ENCODE results near the gene TUSC2.
A peak's percentile ranks its signal among the peaks of the same experiment; 100 is the strongest.
"Not testable (repeated sequence)": the region's sequence is repeated elsewhere in the genome, so short reads cannot be mapped to it uniquely, and the experiment has no call there.

Gene TUSC2

DNA sequence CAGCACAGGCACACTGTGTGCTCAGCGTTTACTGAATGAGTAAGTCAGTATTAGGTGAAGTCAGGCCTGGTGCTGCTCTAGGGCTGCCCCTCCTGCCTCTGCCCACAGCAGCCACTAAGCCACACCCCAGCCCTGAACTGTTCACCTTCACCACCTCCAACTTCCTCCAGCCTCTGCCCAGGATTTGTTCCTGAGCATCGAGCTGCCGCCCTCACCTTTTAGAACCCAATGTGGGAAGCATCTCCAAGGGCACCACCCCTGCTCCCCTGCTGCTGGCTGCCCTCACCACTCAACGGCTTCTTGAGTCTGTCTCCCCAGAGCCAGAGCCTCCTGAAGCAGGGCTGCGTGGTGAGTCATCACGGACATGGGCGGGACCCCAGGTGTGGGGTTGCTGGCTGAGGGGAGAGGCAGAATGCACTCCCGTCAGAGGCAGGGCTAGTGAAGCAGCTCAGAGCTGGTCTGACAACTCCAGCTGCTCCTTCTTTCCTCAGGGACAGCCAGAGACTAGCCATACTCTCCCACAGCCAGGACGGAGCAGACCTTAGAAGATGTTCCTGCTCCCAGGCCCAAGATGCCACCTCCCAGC, 11.3 kb downstream of the TUSC2 start:
- no peak for DNase-seq

DNA sequence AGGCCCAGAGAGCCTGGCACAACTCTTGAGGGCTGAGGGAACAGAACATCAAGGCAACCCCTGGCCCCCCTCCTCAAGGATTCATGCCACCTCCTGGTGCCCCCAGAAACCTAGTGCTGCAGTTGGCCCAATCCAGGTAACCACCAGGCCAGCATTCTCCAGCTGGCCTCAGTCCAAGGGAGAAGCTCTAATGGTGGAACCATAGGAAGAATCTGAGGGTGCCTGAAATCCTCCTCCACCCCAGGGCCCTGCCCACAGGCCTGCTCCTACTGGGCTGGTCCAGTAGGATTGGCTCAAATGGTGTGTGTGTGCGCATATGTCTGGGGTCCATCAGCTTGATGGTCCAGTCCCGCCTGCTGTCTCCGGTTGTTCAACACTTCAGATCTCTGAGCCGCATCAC, 13.2 kb downstream of the TUSC2 start:
- DNase-seq: no peak

DNA sequence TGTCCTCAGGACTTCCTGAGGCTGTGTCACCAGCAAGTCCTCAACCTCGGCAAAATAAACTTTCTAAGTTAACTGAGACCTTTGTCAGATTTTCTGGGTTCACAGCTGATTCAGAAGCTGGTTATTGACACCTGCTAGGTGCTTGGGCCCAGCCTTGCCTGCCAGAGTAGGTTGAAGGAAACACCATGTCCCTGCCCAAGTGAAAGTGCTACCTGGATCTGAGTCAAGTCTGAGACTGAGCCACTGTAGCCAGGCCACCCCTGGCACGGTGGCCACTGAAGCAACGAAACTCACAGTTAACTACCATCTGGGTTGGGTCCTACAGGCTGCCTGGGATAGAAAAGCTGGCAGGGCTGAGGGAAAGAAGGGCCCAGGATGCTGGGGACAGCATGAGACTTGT, 13.7 kb downstream of the TUSC2 start:
- DNase-seq: no peak

GRCh38 chr3:50312041-50312440, 16.0 kb downstream of the TUSC2 start:
- not testable (repeated sequence) for DNase-seq

DNA sequence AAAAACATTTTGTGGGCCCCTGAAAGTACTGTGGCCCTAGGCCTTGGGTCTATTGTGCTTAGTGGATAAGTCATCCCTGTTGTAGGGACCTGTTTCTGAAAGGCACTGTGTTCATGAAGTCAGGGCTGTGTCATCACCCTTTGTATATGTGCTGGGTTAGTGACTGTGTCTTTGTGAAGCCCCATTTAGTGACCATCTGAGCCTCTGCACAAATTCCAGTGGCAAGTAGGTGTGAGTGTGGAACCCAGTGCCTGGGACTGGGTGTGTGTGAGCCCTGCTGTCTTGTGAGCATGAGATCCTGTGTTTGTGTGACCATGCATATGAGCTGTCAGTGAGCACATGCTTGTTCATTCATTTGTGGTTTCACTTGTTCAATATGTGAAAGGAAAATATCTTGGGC, 23.4 kb downstream of the TUSC2 start:
- DNase-seq: no peak

- DNase-seq: no peak
These were observed 24.8 kb downstream of the TUSC2 start, which contains the start of gene HYAL1 for GRCh38 chr3:50303013-50303815. HYAL1 (minus strand) TSS chr3:50303574; CDS start chr3:50302956, 618 bp downstream.

- DNase-seq: no peak
These were observed 25.7 kb downstream of the TUSC2 start for GRCh38 chr3:50302095-50303012.

- no peak for DNase-seq
These were observed 27.3 kb downstream of the TUSC2 start for GRCh38 chr3:50300681-50301254.

DNA sequence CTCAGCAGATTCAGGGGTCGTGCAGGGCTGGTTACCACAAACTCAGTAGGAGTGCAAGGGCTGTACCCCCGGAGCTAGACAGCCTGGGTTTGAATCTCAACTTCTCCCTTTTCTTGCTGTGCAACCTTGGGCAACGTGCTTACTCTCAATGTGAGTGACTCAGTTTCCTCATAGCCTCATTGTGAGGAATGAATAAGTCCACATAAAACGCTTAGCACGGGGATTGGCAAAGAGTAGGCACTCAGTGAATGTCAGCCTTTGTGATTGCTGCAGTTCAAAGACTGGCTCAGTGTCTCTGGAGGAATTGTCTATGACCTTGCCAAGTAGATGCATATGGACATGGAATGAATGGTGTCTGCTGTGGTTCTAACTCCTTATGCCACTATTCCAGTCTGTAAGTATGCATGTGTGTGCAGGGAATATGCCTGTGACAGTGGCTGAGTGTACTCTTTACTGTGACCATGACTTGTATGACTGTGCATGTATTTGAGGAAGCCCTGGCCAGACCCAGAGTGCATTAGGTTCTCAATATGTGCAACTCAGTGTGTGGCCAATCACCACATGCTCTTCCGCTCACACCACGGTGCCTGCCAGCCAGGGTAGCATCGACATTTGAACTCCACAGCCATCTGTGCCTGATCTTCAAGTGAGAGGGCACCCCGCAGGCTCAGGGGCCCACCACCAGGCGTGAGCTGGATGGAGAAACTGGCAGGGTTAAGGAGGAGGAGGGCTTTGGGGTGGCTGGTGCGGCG, 27.9 kb downstream of the TUSC2 start:
- peak; percentile 24 for DNase-seq

GRCh38 chr3:50299638-50299928, 28.4 kb downstream of the TUSC2 start:
- DNase-seq: no peak

DNA sequence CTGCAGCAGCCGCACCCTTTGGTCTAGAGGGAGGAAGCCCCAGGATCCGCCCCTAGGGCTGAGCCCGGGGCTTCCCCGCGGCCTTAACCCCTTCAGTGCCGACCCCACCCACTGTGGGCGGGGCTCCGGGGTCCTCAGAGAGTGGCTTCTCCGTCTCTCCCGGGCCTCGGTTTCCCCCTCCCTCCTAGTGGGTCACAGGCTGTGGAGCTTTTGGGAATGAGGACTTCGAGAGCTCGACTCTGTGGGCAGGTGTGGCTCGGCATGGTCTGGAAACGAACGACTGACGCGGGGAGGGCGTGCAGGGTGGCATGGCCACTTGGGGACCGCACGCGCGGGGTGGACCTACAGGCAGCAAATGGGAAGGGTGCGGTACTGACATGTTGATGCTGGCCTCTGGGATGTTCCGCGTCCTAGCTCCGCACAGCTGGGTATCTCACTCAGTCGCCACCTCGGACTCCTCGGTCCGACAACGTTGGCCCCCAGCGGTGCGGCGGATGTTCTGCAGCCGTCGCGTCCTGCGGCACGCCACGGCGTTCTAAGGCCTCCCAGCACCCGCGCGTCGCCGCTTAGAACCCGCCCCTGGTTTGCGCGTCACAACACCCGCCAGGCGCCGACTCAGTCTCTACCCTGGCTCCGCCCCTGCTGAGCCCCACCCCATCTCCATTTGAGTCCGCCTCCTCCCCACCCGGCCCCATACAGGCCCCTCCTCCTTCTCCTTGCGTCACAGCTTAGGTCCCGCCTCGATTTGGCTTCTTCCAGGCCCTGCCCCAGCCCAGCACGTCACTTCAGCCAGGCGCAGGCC, 29.0 kb downstream of the TUSC2 start, which contains the start of the genes HYAL3 and NAA80:
TSS of gene HYAL3 (minus strand) at position 570 of the 802 bp plus-strand sequence. CDS start 3,803 bp downstream, outside the sequence.
TSS of gene NAA80 (minus strand) at position 570 of the 802 bp plus-strand sequence. CDS start 1,942 bp downstream, outside the sequence.
- peak; percentile 99 for DNase-seq

DNA sequence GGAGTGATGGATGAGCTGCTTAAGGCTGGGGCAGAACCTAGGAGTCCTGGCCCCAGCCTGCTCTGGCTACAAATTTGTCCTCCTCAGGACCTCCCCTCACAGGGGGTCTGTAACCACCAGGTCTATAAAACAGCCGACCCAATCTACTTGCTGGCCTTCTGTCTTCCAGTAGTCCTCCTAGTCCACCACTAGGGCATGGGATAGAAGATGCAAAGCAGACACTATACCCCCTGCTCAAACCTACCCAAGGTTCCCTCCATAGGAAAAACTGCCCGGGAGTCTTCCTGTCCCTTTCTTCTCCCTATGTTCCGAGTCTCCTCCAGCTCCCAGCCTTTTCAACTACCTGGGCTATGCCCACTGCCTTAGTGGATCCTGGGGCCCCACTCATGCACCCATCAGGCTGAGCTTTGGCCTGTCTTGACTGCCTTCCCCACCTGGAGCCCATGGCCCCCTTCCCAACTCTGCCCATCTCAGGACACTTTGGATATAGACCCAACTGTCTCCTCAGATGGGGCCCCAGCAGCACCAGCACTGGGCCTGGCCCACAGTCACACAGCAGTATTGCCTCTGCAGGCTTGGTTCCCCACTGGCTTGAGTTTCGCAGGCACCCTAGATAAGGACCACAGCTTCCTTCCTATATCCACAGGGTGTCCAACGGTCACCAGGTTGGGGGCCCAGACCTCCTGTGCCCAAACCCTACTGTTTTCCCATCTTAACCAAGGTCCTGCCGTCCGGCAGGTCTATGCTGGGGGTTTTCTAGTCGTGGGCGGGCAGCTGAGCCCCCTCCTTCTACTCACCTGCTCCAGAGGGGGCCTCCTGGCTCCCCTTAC, 29.9 kb downstream of the TUSC2 start:
- DNase-seq: no peak

DNA sequence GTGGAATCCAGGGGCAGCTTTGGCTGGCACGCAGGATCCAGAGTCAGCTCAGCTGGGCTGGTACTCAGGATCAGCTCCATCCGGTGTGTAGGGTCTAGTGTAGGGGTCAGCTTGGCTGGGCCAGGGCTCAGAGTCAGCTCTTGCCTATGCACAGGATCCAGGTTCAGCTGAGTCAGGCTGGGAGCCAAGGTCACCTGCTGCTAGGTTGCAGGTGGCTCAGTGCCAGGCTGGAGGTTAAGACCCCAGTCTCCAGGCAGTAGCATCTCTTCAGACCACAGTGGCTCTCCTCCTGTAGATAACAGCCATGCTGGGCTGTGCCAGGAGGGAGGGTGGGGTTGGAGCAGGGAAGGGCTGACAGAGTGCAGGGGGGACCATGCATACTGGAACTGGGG, 30.6 kb downstream of the TUSC2 start:
- DNase-seq: no peak

- no peak for DNase-seq
These were observed 31.2 kb downstream of the TUSC2 start for GRCh38 chr3:50296721-50297383.

DNA sequence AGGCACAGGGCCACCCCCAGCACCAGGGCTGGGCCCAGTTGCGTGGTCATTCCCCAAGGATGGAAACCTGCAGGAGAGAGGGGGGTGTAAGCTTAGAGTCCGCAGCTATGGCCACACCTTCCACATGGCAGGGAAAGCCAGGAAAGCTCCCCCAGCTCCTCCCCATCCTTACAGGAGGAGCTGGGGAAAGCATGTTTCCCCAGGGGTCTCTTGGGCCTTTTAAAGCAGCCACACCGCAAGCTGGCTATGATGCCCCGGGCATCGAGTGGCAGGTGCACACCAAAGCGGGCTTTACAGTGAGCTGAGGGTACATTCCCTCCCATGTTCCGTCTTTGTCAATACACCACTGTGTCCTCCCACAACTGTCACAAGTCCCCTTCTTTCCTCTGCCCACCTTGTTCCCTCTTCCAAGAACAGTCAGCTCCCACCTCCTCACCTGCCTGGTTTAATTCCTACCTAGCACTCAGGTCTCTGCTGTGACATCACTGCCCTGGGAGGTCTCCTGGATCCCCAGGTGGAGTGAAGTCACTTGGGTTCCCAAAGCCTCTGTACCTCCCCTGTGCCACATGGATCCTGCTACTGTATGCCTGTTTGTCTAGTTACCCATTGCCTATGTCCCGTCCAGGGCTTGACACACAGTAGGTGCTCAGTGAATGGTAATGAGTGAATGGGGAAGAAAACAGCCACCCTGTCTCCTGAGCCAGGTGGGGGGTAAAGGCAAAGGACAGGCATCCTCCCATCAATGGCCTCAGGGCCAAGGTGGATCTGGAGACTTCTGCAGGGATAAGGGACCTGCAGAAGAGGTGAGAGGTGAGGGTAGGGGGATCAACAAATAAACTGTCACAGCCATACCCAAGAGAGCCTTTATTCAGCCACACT, 32.2 kb downstream of the TUSC2 start:
- DNase-seq: no peak

GRCh38 chr3:50294492-50295403, 33.3 kb downstream of the TUSC2 start:
- no peak for DNase-seq

- no peak for DNase-seq
These were observed 33.9 kb downstream of the TUSC2 start for GRCh38 chr3:50294089-50294488.
